GM19467 (cell line): Measurements from ENCODE around the gene KIF23.

Experiments used
- ATAC-seq: cut with Tn5 transposase; IDR thresholded peaks from one replicate; pipeline ENCODE4 v1.9.1; 2021; ENCODE audit warnings: mild to moderate bottlenecking, moderate library complexity; ENCODE audit not compliant: unreplicated experiment

Gene KIF23

DNA sequence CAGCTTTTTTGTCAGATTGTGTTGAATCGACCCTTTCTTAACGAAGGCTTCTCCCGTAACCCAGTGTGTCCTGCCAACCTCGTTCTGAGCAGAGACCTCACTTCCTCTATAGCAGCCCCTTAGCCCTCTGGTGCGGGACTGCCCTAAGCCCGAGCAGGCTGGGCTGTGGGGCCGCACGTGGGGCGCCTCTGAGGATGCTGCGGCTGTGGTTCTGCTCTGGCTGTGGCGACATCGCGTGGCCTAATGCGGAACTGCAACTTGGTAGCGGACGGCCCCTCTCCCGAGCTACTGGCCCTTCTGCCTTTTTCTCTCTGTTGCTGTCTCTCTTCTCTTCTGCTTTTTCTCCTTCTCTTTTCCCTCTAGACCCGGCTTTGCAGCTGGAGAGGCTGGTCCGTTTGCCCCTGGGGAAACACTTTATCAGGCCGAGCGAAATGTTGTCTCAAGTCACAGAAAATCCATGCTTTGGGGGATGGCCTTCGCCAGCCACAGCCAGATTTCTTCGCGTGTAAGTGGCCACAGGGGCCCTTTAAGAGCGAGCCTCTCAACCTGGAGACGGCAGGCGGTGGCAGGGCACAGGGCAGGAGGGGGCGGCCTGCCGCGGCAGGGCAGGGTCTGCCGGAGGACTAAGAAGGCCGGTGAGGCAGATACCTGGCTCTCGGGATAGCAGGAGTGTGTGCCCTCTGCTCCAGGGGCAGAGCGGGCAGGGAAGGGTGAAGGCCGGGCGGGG is 19.4 kb upstream of the KIF23 start:
- peak; percentile 71 for ATAC-seq

DNA sequence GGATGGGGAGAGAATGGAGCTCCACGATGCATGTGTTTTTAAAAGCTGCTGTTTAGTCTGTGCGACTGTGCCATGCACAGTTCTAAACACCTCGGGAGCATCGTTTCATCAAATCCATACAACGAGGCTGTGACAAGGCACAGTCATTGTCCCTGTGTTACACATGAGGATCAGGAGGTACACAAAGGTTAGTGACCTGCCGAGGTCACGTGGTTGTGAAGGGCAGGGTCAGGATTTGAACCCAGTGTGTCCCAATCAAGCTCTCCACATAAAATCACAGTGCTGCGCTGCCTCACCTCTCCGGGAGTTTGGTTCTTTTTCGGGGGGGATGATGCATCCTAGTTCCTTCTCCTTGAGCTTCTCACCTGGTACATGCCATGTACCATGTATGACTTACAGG is 18.7 kb upstream of the KIF23 start:
- ATAC-seq = no peak

DNA sequence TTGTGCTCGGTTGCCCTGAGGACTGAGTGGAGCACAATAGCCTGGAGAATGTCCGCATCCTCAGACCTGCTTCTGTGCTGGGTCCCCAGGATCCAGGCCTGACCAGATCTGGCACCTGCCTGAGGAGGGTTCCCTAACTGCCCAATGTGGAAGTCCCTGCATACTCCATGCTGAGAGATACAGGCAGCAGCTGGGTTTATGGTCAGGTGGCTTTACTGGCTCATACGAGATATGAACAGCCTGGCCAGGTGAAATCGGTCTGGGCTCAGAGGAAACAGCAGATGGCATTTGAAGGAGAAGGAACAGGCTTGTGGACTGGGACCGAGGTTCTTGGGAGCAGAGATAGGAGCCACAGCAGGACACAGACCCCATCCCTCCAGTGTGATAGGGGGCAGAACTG is 18.2 kb upstream of the KIF23 start:
- ATAC-seq = no peak

DNA sequence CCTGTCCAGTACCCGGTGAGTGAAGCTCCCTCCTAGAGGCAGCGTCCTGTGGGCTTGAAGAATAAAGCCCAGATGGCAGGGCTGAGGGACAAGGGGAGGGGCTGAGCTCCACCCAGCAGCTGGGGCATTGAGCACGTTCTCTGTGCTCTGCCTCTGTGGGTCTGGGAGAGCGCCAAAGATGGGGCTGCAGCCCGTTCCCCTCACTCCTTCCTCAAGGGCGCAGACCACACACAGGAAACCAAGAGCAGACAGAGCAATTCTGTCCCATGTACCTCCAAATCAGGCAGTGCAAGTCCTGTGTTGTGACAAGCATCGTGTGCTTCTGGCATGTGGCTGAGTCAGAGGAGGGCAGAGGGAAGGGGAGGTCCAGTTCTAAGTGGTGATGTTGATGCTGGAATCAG is 15.7 kb upstream of the KIF23 start:
- ATAC-seq = no peak

DNA sequence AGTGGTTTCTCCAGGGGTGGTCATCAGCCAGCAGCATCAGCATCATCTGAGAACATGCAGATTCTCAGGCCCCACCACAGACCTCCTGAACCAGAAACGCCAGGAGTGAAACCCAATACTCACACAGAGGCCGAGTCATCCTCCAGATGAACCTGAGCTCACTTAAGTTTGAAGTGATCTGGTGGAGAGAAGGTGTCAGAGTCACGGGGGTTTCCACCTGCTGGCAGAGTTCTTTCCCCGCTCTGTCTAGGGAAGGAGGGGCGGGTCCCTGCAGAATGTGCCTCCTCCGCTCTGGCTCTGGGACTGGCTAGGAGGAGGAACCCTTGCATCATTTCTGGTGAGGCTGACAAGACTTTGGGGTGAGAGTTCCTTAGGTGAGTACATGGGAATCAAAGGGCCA is 13.3 kb upstream of the KIF23 start:
- ATAC-seq = no peak

DNA sequence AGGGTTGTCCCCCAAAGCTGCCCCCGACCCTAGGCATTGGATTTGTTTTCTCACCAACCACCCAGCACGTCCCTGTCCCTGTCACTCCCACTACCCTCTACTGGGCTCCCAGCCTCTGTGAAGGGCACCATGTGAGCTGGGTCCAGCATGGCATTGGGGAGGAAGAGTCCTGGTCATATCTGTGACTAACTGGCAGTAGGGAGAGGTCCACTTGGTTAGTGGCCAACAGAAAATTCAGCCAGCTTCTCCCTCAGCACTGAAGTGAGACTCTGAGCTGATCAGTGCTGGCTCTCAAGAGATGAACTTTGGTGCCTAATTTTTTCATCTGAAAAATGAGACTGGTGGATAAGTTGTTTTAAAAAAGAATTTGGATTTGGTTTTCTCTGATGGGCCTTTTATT is 11.3 kb upstream of the KIF23 start:
- ATAC-seq = no peak

DNA sequence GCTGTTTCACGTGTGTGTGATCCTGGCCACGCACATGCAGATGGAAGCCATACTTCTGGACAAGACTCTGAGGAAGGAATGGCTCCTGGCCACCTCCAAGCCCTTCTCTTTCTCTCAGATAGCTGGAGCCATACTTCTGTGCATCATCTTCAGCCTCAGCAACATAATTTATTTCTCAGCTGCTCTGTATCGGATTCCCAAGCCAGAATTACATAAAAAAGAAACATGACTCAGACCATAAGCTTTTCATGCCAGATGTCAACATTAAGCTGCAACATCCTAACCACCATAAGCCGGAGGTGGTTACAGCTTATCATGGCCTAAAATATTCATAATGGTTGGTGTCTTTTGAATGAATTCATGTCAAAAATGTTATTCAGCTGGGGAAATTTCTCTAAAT is 10.6 kb upstream of the KIF23 start:
- no peak for ATAC-seq

DNA sequence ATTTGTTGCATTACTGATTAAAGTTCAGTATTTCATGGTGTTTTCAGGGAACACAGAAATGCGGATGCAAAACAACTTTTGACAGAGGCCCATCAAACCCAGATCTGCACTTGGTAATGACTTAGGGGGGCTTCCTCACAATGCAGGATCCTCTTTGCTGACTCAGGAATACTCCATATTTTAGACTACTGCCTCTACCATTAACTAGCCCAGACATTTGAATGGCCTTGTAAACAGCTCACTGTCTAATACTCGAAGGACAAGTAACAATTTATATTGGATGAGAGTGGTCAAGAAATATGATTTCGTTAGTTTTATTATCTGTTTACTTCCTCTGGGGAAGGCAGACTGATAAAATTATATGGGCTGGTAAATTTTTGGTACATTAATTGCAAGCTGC is 9.0 kb upstream of the KIF23 start:
- ATAC-seq = no peak

DNA sequence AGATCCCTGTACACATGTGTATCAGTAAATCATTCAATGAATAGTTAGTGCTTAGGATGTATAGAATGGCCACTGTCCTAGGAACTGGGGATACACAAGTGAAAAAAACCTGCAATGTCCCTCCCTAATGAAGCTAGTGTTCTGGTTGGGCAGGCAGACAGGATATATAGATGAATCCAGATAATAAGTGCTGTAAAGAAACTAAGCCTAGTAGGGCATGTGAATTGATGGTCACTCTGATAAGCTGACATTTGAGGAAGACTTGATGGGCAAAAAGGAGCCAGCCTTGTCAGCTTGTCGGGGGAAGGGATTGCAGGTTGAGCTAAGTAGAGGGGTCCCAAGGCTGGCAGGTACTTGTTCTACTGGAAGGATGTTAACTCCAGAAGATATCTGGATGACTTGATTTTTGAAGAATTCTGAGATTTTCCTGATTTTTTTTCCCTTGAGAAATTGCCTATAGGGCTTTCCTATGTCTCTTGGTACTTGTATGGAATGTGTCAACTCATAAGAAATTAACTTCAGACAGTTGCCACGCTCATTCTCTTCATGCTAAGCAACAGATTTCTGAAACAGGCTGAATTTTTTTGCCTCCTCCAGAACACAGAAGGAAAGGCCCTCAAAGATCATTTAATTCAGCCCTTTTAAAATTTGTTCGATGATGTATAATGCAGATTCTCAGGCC is 6.3 kb upstream of the KIF23 start:
- no peak for ATAC-seq

DNA sequence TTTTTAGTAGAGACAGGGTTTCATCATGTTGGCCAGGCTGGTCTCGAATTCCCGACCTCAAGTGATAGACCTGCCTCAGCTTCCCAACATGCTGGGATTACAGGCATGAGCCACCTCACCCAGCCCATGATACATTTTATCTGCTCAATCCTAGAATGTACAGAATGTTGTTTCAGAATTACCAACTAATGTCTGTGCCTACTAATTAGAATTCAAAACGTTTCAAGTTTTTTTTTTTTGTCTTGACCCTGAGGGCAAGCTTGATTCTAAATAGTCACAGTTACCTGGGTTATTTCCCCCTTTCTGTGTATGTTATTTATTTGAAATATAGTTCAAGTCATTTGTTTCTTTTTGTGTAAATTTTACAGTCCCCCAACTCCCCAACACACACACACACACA is 5.3 kb upstream of the KIF23 start:
- no peak for ATAC-seq

DNA sequence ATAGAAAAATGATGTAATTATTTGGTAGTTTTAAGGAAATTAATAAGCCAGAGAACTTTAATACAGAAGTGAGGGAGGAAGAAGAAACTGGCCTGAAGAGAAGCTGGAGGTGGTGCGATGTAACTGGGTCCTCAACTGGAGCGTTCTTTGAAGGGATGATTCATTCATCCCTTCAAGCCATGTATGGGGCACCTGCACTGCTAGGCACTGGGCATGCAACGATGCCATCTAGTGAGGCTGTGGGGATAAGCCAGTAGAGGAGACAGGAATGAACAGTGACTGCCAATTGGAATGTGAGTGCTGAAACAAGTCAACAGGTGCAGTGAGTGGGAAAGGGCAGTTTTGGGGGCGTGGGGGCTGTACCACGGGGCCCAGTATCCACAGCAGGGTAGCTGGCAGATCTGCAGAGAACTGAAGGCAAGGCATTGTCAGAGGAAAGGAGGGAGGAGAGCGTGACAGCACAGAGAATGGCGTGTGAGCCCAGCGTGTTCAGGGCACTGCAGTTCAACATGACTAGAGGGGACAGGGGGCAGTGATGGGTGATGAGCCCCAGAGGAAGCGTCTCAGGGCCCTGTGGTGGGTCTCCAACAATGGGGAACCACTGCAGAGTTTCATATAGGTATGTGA is 3.8 kb upstream of the KIF23 start:
- no peak for ATAC-seq

DNA sequence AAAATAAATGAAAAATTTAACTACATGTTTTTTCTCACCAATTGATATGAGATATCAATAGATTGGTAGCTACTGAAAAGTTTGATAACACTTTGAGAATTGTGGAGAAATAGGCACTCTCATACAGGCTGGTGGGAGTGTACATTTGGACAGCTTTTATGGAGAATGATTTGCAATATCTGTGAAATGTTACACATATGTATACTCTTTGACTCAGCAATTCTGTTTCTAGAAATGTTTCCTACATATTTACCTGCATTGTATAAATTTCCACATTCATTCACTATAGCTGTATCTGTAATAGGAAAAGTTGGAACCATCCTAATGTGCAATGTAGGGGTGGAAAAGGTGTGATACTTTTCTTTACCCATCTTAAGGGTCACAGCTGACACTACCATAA is 1.9 kb upstream of the KIF23 start:
- ATAC-seq = no peak

DNA sequence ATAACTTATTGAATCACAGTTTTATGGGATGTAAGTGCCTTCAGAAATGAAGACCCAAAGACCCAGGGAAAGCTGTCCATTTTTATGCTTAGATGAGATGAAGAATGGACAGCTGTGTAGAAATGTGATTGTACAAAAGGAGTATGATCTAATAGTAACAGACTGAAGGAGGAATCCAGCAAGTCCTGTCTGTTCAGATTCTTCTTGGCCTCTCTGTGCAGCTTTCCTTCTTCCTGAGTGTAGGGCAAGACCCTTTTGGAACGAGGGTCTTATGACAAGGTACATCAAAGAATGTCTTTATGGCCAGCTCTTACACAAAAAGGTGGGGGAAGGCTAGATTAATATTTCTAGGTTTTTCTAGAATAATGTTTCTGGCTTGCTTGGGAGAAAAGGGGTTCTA is 1.4 kb upstream of the KIF23 start:
- ATAC-seq = no peak

DNA sequence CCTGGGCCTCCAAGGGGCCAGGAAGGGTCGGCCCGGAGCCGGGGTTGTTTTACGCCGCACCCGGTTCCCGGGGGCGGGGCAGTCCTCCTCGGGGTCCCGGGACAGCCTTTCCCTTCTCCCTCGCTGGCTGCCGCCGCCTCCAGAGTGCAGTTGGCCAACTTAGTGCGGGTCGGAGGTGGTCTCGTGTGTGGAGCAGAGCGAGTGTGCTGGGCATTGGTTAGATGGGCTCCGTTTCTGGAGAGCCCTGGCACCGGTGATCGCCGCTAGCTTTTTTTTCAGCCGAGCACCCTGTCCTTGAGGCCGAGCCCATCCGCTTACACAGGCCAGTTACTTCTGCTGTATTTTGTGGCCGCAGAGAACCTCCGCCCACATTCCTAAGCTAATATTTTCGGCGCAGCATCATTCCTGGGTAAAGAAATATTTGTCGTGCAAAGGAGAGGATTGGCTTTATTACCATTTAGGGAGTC is 585 bp downstream of the KIF23 start:
- peak; percentile 33 for ATAC-seq

DNA sequence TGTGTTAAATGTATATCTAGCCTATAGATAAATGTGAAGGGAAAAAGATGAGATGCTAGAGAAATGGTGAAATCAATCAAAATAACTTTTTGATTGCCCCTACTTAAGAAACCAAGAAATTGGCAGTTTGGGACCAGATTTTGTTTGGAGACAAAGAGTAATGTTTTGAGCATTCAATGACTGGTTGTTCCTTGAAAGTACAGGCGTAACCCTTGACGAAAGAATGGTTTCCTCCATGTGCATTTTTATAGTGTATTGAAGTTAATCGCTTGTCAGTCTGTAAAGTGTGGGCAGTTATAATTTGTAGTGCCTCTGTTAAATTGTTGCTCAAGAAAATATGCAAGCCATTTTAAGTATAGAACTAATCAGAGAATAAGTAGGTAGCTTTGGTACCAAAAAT is 1.2 kb downstream of the KIF23 start:
- no peak for ATAC-seq

DNA sequence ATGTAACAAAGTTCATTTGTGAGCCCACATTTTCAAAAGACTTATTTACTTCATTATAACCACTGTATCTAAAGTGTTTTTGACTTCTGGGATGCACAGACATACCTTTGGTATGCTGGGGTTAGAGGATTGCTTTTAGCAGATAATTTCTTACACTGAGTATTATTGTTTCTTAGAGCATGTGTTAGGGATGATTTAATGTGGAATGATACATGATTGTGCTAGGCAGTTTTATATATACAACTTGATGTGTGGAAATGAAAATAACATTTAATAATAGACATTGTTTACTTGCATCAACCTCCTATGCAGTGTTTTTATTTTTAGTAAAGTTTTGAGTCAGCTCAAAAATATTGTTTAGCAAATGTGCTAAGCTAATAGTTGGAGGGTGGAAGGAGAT is 3.4 kb downstream of the KIF23 start:
- no peak for ATAC-seq

DNA sequence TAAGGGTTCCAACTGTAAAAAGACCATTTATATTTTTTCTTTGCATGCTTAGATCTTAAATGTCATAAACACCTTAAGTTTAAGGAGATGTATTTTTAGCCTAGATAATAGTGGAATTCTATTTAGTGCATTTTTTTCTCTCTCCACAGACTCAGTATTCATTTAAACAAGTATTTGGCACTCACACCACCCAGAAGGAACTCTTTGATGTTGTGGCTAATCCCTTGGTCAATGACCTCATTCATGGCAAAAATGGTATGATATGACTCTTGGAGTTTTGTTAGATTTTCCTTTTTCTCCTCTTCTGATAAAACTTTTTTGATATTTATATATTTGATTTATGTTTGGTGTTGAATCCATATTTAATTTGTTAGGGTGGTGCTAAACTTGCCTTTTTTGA is 7.3 kb downstream of the KIF23 start:
- no peak for ATAC-seq

DNA sequence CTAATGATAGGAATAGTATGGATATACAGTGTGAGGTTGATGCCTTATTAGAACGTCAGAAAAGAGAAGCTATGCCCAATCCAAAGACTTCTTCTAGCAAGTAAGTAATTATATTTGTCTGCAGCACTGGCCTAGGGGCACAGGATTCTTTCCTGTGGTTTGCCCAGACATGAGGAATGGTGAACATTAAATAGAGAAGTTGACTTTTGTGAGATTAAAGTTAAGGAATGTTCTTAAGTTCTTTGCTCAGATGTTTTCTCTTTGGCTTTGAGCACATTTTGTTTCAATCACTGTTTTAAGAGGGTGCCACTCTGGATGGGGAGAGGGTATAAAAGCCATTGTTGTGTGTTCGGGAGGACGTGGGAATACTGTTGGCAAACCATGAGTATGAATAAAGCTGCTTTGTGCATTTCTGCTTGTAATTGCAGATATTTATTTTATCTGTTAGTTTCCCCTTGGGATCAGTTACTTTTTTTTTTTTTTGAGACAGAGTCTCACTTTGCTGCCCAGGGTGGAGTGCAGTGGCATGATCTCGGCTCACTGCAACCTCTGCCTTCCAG is 8.3 kb downstream of the KIF23 start:
- no peak for ATAC-seq

DNA sequence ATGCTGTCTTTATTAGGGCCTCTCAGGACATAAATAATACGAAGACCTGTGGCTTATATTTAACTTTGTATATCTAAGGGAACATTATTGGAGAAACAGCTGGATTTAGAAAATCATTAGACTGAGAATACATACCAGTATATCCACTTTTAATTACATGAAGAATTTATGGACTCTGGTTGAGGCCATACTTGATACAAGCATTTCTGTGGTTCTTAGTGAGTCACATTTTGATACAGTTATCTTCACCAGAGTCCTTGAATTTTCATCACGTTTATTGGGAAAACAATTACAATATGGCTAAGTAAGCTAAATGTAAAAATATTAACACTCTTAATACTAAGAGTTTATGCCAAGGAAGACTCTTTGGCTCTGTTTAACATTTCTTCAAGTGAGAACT is 9.9 kb downstream of the KIF23 start:
- no peak for ATAC-seq

DNA sequence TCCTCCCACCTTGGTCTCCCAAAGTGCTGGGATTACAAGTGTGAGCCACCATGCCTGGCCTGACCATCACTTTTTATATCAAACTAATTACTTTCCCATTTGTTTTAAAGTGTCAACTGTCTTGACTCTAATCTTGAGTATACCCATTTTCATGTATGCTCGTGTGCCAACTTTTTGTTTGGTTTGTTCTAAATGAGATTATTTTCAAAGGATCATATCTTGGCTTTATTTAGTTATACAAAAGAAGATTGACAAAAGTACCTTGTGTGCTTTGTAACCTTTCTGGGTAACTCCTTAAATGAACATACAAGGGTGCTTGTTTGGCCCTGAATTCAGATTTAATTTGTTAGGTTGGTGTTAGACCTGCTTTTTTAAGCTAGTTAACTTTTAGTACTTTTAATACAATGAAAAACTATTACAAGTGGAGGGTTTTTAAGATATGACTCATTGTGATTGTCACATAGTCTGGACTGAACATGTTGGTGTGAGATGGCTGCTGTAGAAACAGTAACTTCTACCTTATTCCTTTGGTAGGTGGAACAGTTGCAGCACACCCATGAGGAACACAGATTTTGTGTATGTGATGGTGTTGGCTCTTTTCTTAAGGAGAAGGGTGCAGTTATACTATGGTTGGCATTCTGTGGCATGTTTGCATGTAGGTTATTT is 10.7 kb downstream of the KIF23 start:
- no peak for ATAC-seq

DNA sequence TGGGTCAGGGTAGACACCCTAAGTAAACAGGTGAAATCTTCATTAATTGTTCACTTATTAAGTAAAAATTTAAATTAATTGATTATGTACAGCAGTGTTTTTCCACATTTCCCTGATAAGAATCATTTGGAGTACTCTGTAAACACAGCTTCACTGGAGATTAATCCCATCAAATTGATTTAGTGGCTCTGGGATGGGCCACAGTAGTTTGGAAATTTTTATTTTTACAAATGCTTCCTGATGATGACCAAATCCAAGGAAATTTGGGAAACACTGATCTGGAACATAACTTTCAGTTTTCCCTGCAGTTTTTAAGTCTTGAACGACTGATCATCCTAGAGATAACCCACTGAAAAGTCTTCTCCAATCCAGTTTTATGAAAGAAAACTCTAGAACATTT is 19.7 kb downstream of the KIF23 start:
- ATAC-seq = no peak
